Colonic mucosa (tissue), 4 donors: ENCODE data around the gene COLEC11. TPM values are rescaled to one million over a fixed set of nuclear protein-coding genes. Genes with fewer than 3 reads are reported as not detected.

Experiments
- DNase-seq: peaks from one replicate; pipeline ENCODE4 v3.0.0-alpha.2; 2020
- H3K27ac ChIP-seq: fragments of 200-600 bp; one replicate; pipeline ENCODE4 v1.8.0; 2021
- H3K27me3 ChIP-seq: fragments of 200-600 bp; one replicate; pipeline ENCODE4 v1.8.0; 2021
- H3K36me3 ChIP-seq: fragments of 200-600 bp; one replicate; pipeline ENCODE4 v1.8.0; 2021
- H3K4me1 ChIP-seq: fragments of 200-600 bp; one replicate; pipeline ENCODE4 v1.8.0; 2021; ENCODE audit warnings: mild to moderate bottlenecking
- H3K4me3 ChIP-seq: fragments of 200-600 bp; one replicate; pipeline ENCODE4 v1.8.0; 2021
- H3K9ac ChIP-seq, 2 donors: one replicate each; pipeline ENCODE4 v1.7.0; 2013; ENCODE audit warnings: control low read depth in 2 of 2, low read depth in 2 of 2, low read length in 2 of 2
- H3K9me3 ChIP-seq: fragments of 200-600 bp; one replicate; pipeline ENCODE4 v1.8.0; 2021
- CTCF ChIP-seq: fragments of 200-600 bp; IDR thresholded peaks from one replicate; pipeline ENCODE4 v1.8.0; 2022; ENCODE audit warnings: antibody characterized with exemption, mild to moderate bottlenecking
- intact Hi-C: fragments of 100-400 bp; cut with DNase I; formaldehyde crosslinking; loops from one replicate; pipeline ENCODE4 v1.14.1; 2022
- total RNA-seq, 2 donors: library from RNA; stranded (reverse); fragmentation: NEBNext Ultra II Directional in 1 of 2; extraction: Animal tissue kit (Norgen Biotek cat#: 25700) in 1 of 2; gene quantifications; one replicate each; pipeline ENCODE4 v1.2.1, GENCODE V29; 2021
- donor health status: healthy.
- donor health status: DM: no; HTN: no; CAD: no.
- donor health status: DM: no; HTN: no; CAD: no.

The COLEC11 gene
- total RNA-seq, 2 donors from 2014 or later = 0.47 to 0.80 TPM

GRCh38 chr2:3650140-3650920, 55.4 kb downstream of the COLEC11 start:
- Histone ChIP-seq H3K36me3 (no peaks in the 10 kb centered on the region), H3K27ac (no peak overlapping the region), H3K9me3 (no peaks in the 10 kb centered on the region), H3K27me3 (no peaks in the 10 kb centered on the region), H3K4me3 (no peak overlapping the region), H3K4me1 (no peaks in the 10 kb centered on the region), H3K9ac (no peak overlapping the region)
- intact Hi-C loops = loop anchor here (10.0 kb wide), 2 partner anchors 226 to 1766 kb away; no protein-coding TSS in a partner anchor
- TF ChIP-seq CTCF = no peak
- no peak for DNase-seq

- DNase-seq = peak; percentile 54
- intact Hi-C loops = loop anchor here (10.0 kb wide), 2 partner anchors 227 to 1767 kb away; no protein-coding TSS in a partner anchor
- H3K36me3 ChIP-seq = no peaks in the 10 kb centered on the region
- no peak for TF ChIP-seq CTCF
- no peaks in the 10 kb centered on the region for H3K27me3 ChIP-seq
- H3K27ac ChIP-seq = no peak overlapping the region
- H3K9ac ChIP-seq = no peak overlapping the region
- H3K9me3 ChIP-seq = no peaks in the 10 kb centered on the region
- peak overlapping the region; percentile 31 for H3K4me3 ChIP-seq
- no peaks in the 10 kb centered on the region for H3K4me1 ChIP-seq
These were observed 57.1 kb downstream of the COLEC11 start for GRCh38 chr2:3651691-3652648.

- Histone ChIP-seq H3K4me1 (no peaks in the 10 kb centered on the region), H3K27ac (no peak overlapping the region), H3K9ac (no peak overlapping the region), H3K9me3 (no peaks in the 10 kb centered on the region), H3K27me3 (no peaks in the 10 kb centered on the region), H3K4me3 (no peak overlapping the region), H3K36me3 (no peaks in the 10 kb centered on the region)
- no peak for TF ChIP-seq CTCF
- intact Hi-C loops = loop anchor here (10.0 kb wide), 2 partner anchors 228 to 1768 kb away; no protein-coding TSS in a partner anchor
- no peak for DNase-seq
These were observed 58.1 kb downstream of the COLEC11 start for GRCh38 chr2:3652896-3653625.

GRCh38 chr2:3654011-3654410, 59.1 kb downstream of the COLEC11 start:
- Histone ChIP-seq H3K4me3 (no peak overlapping the region), H3K36me3 (no peaks in the 10 kb centered on the region), H3K4me1 (no peaks in the 10 kb centered on the region), H3K9ac (no peak overlapping the region), H3K27me3 (no peaks in the 10 kb centered on the region), H3K9me3 (no peaks in the 10 kb centered on the region), H3K27ac (no peak overlapping the region)
- intact Hi-C loops = loop anchor here (10.0 kb wide), 2 partner anchors 229 to 1769 kb away; no protein-coding TSS in a partner anchor
- no peak for TF ChIP-seq CTCF
- DNase-seq = no peak
